Psoas muscle (tissue), 8 donors: ENCODE data around the gene QRICH2. TPM values are rescaled to one million over a fixed set of nuclear protein-coding genes. Genes with fewer than 3 reads are reported as not detected.
"Not testable (repeated sequence)": the region's sequence is repeated elsewhere in the genome, so short reads cannot be mapped to it uniquely, and the experiment has no call there.

Experiments
- ATAC-seq, 4 donors: fragments of 200-7000 bp; cut with Tn5 transposase; one replicate each; pipeline ENCODE4 v1.9.1; 2020; ENCODE audit warnings: moderate library complexity in 3 of 4, mild to moderate bottlenecking in 2 of 4
- DNase-seq, 2 donors: peaks; one replicate each; pipeline ENCODE4 v3.0.0-alpha.2; 2020
- H3K27ac ChIP-seq: fragments of 200-600 bp; one replicate; pipeline ENCODE4 v1.8.0; 2022
- H3K27me3 ChIP-seq, 3 donors: fragments of 200-600 bp in 1 of 3; one replicate each; pipeline versions ENCODE4 v1.6.1 to v1.8.0; 2013 to 2022; ENCODE audit warnings: low read length in 2 of 3, mild to moderate bottlenecking in 2 of 3, moderate library complexity in 1 of 3; ENCODE audit not compliant: insufficient read depth in 3 of 3
- H3K36me3 ChIP-seq, 2 donors: fragments of 200-600 bp in 1 of 2; one replicate each; pipeline versions ENCODE4 v1.6.1 to v1.8.0; 2013 to 2022; ENCODE audit warnings: low read depth in 1 of 2, mild to moderate bottlenecking in 1 of 2, moderate library complexity in 1 of 2; ENCODE audit not compliant: insufficient read depth in 1 of 2
- H3K4me1 ChIP-seq: fragments of 200-600 bp; one replicate; pipeline ENCODE4 v1.8.0; 2022
- H3K4me3 ChIP-seq: fragments of 200-600 bp; one replicate; pipeline ENCODE4 v1.8.0; 2022; ENCODE audit warnings: mild to moderate bottlenecking
- H3K9me3 ChIP-seq: fragments of 200-600 bp; one replicate; pipeline ENCODE4 v1.8.0; 2022
- WGBS, 3 donors: extraction: QIAGEN DNeasy Blood & Tissue Kit; methylation state at CpG; one replicate each; pipeline versions ENCODE4 v1.1.6 to v1.1.7; 2013; 5-methylcytosine and 5-hydroxymethylcytosine counted together
- intact Hi-C, 2 donors: fragments of 100-400 bp; cut with DNase I; formaldehyde crosslinking; loops; one replicate each; pipeline versions ENCODE4 v1.11.0 to v1.14.2; 2022
- polyA plus RNA-seq, 3 donors: library from polyadenylated mRNA; stranded (reverse); fragments of 200-250 nt; gene quantifications; one replicate each; pipeline ENCODE4 v1.2.3, GENCODE V29; 2013
- total RNA-seq, 4 donors: library from RNA; stranded (reverse); fragmentation: NEBNext Ultra II Directional in 2 of 4; extraction: Animal tissue kit (Norgen Biotek cat#: 25700) in 2 of 4; gene quantifications; one replicate each; pipeline versions ENCODE4 v1.2.1 to v1.2.4, GENCODE V29; 2021 to 2023
- TF ChIP-seq, protein P1 (sequence below): fragments of 200-600 bp; IDR thresholded peaks from one replicate; pipeline ENCODE4 v1.8.0; 2022; ENCODE audit warnings: antibody characterized with exemption
- donor health status: healthy with polysubstance abuse.
- donor health status: DM: no; HTN: no; CAD: no; lungs with moderate emphysema.
- donor health status: Bipolar disorder and iron deficiency.
- donor health status: healthy.
- donor health status: DM: yes; HTN: yes; CAD: no.
- donor health status: DM: no; HTN: no; CAD: no.
- donor health status: DM: no; HTN: no; CAD: no.
- donor health status: DM: yes; HTN: yes; CAD: no.

The QRICH2 gene
- total and polyA plus RNA-seq, 7 donors = 0.69 to 1.5 (median 1.1) TPM

DNA sequence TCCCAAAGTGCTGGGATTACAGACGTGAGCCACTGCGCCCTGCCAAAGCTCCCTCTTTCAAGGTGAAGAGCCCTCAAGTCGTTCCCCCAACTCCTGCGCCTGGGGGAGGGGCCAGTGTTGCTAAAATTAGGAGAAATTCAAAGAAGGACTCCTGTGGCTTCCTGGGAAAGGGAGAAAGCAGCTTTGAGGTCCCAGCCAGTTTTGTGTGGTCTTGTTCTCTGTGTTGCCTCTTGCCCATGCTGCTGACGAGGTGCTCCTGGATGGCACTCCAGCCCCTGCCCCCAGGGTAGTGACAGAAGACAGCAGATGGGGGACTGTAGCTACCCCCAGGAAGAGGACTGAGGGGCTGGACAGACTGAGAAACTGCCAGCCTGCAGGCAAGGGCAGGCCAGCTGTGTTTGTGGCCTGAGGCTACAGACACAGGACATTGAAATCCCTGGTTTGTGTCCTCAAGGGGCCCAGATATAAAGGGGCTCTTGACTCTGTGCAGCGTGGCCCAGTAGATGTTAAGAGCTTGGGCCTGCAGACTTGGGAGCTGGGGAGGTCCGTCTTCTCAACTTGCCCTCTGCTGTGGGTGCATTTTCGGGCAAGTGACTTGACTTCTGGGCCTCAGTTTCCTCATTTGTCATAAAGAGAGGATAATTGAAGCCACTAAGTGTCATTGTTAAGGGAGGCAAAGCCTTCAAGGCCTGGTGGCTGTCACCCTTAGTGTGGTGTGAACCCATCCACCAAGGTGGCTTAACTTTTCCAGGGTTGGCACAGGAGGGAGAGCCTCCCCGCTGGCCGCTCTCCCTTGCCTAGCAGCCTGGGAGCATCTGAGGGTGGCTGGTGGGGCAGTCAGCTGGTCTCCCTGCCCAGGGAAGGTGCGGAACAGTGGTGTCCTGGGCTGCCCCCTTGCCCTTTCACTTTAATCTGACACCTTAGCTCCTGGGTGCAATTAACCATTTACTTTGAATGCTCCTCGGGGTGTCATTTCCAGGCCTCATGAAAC lies 38.8 kb downstream of the QRICH2 start:
- intact Hi-C loops = no loop called here
- Histone ChIP-seq H3K36me3 (peaks cover 5 to 11% of the 10 kb centered on the region in 2 donors), H3K9me3 (no peaks in the 10 kb centered on the region), H3K4me3 (peak overlapping the region; percentile 86), H3K27me3 (no peaks in the 10 kb centered on the region), H3K27ac (peak overlapping the region; percentile 94), H3K4me1 (peaks cover 68% of the 10 kb centered on the region)
- TF ChIP-seq, protein P1, sequence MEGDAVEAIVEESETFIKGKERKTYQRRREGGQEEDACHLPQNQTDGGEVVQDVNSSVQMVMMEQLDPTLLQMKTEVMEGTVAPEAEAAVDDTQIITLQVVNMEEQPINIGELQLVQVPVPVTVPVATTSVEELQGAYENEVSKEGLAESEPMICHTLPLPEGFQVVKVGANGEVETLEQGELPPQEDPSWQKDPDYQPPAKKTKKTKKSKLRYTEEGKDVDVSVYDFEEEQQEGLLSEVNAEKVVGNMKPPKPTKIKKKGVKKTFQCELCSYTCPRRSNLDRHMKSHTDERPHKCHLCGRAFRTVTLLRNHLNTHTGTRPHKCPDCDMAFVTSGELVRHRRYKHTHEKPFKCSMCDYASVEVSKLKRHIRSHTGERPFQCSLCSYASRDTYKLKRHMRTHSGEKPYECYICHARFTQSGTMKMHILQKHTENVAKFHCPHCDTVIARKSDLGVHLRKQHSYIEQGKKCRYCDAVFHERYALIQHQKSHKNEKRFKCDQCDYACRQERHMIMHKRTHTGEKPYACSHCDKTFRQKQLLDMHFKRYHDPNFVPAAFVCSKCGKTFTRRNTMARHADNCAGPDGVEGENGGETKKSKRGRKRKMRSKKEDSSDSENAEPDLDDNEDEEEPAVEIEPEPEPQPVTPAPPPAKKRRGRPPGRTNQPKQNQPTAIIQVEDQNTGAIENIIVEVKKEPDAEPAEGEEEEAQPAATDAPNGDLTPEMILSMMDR = no peak
- DNase-seq = peak; percentile 37 to 66
- no peak for ATAC-seq
- WGBS, 3 donors = 40 to 57% (median 40%) methylated on average over 12 of the region's 12 CpGs

DNA sequence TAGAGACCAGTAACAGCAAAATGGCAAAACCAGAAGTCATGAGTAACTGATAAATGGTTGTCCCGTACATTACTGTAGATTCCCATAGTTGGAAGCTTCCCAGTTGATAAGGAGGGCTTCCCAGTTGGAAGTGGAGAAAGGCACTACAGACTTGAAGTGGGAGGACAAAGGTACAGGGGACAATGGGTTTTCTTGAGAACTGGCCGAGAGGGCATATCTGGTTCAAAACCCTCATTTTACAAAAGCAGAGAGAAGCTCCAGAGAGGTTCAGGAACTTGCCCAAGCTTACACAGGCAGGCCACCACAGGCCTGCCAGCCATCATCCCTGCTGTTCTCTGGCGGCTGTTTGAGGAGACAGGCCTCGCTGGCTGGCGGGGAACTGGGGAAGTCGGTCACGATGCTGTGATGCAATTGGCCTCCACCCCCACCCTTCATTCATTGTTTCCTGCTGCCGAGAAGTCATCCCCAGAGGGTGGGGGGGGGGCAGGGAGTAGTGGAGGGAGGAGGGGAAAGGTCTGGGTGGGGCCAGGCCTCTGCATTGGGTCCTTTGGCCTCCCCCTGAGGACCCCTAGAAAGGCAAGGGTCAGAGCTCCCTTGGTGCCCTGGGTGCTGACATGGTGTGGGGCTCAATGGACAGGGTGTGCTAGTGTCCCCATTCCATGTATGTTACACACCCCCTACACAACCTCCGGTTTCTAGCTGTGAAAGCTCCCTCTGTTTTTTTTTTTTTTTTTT lies 39.9 kb downstream of the QRICH2 start:
- Histone ChIP-seq H3K27ac (peak overlapping the region; percentile 94), H3K9me3 (no peaks in the 10 kb centered on the region), H3K4me1 (peaks cover 77% of the 10 kb centered on the region), H3K36me3 (peaks cover 5 to 11% of the 10 kb centered on the region in 2 donors), H3K27me3 (no peaks in the 10 kb centered on the region), H3K4me3 (peak overlapping the region; percentile 86)
- intact Hi-C loops = no loop called here
- ATAC-seq (peak; percentile 20 to 43 (median 32)), DNase-seq (peak; percentile 88 to 94)
- WGBS, 3 donors = 18 to 29% (median 22%) methylated on average over 8 to 9 of the region's 9 CpGs
- TF ChIP-seq, protein P1 = no peak

DNA sequence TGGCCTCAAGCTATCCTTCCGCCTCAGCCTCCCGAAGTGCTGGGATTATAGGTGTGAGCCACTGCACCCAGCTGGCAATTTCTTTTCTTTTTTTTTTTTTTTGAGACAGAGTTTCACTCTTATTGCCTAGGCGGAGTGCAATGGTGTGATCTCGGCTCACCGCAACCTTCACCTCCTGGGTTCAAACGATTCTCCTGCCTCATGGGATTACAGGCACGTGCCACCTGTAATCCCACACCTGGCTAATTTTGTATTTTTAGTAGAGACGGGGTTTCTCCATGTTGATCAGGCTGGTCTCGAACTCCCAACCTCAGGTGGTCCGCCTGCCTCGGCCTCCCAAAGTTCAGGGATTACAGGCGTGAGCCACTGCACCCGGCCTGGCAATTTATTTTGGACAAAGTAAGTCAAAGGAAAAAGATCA lies 40.5 kb downstream of the QRICH2 start:
- ATAC-seq, intact Hi-C loops, H3K27me3 ChIP-seq, DNase-seq, H3K9me3 ChIP-seq: not testable (repeated sequence)
- H3K36me3 ChIP-seq = peaks cover 5 to 11% of the 10 kb centered on the region in 2 donors
- 65 to 79% (median 67%) methylated on average over 13 of the region's 13 CpGs for WGBS, 3 donors
- H3K27ac ChIP-seq = peak overlapping the region; percentile 94
- peak overlapping the region; percentile 86 for H3K4me3 ChIP-seq
- H3K4me1 ChIP-seq = peaks cover 81% of the 10 kb centered on the region

GRCh38 chr17:76267051-76267576 lies 41.0 kb downstream of the QRICH2 start:
- H3K27ac ChIP-seq = peak overlapping the region; percentile 94
- ATAC-seq = no peak
- DNase-seq = no peak
- TF ChIP-seq, protein P1 = no peak
- intact Hi-C loops = no loop called here
- no peaks in the 10 kb centered on the region for H3K27me3 ChIP-seq
- peak overlapping the region; percentile 86 for H3K4me3 ChIP-seq
- H3K4me1 ChIP-seq = peaks cover 81% of the 10 kb centered on the region
- peaks cover 5 to 11% of the 10 kb centered on the region in 2 donors for H3K36me3 ChIP-seq
- WGBS, 3 donors = 25 to 51% (median 28%) methylated on average over 4 of the region's 4 CpGs
- no peaks in the 10 kb centered on the region for H3K9me3 ChIP-seq
